Upper lobe of left lung (tissue), 4 donors: ENCODE data around the gene COX4I2.

Experiments
- CTCF ChIP-seq, 6 experiments: fragments of 450-650 bp in 4 of 6; fragments of 200-600 bp in 2 of 6; sonication (generic) in 2 of 6; IDR thresholded peaks; one replicate each; pipeline ENCODE4 v1.5.1; 2016 to 2019; ENCODE audit warnings: antibody characterized with exemption in 6 of 6
- EP300 ChIP-seq, 4 donors: sonication (generic); formaldehyde crosslinking; IDR thresholded peaks; one replicate each; pipeline ENCODE4 v1.5.1; 2017; ENCODE audit warnings: antibody characterized with exemption in 4 of 4, control low read depth in 2 of 4

GRCh38 chr20:31681769-31682168 is 44.1 kb downstream of the COX4I2 start:
- TF ChIP-seq CTCF (IDR thresholded peaks at IDR 0.05) (no peak), EP300 (IDR thresholded peaks at IDR 0.05) (no peak)
